HepG2 (cell line): ENCODE measurements around the gene SMIM36. TPM values are rescaled to one million over a fixed set of nuclear protein-coding genes. Genes with fewer than 3 reads are reported as not detected.

Source experiments
- EED ChIP-seq: sonication (generic); formaldehyde crosslinking; IDR thresholded peaks from 2 replicates; pipeline ENCODE4 v1.5.0; 2020; ENCODE audit warnings: mild to moderate bottlenecking, missing genetic modification reagents
- GLI4 ChIP-seq: sonication (generic); formaldehyde crosslinking; IDR thresholded peaks from 2 replicates; pipeline ENCODE4 v1.5.1; 2020; ENCODE audit warnings: missing genetic modification reagents, mild to moderate bottlenecking, moderate library complexity, borderline replicate concordance
- MED13 ChIP-seq: sonication (generic); formaldehyde crosslinking; IDR thresholded peaks from 2 replicates; pipeline ENCODE4 v1.5.0; 2020; ENCODE audit warnings: missing genetic modification reagents
- MEIS1 ChIP-seq: sonication (generic); formaldehyde crosslinking; IDR thresholded peaks from 2 replicates; pipeline ENCODE4 v1.9.0; 2021; ENCODE audit warnings: mild to moderate bottlenecking, missing genetic modification reagents, moderate library complexity, borderline replicate concordance
- MIER2 ChIP-seq: IDR thresholded peaks from 2 replicates; pipeline ENCODE4 v1.6.1; 2016; ENCODE audit warnings: missing biosample characterization, missing genetic modification reagents
- MTA1 ChIP-seq: sonication (generic); formaldehyde crosslinking; IDR thresholded peaks from 2 replicates; pipeline ENCODE4 v1.4.0; 2020; ENCODE audit warnings: missing genetic modification reagents, mild to moderate bottlenecking, borderline replicate concordance
- NFIB ChIP-seq: sonication (generic); formaldehyde crosslinking; IDR thresholded peaks from 2 replicates; pipeline ENCODE4 v1.9.0; 2021; ENCODE audit warnings: missing genetic modification reagents, mild to moderate bottlenecking, borderline replicate concordance
- PAXIP1 ChIP-seq: sonication (generic); formaldehyde crosslinking; conservative IDR thresholded peaks from 2 replicates; pipeline ENCODE4 v1.4.0; 2020; ENCODE audit warnings: mild to moderate bottlenecking, missing genetic modification reagents, moderate library complexity
- RFX1 ChIP-seq: fragments of 450-650 bp; IDR thresholded peaks from 2 replicates; pipeline ENCODE4 v1.6.1; 2017
- SKI ChIP-seq: fragments of 450-650 bp; IDR thresholded peaks from one replicate; pipeline ENCODE4 v1.6.1; 2018; ENCODE audit warnings: mild to moderate bottlenecking; ENCODE audit not compliant: partially characterized antibody
- SMAD3 ChIP-seq: sonication (generic); formaldehyde crosslinking; IDR thresholded peaks from 2 replicates; pipeline ENCODE4 v1.4.0; 2020; ENCODE audit warnings: missing genetic modification reagents
- SMARCE1 ChIP-seq: fragments of 450-650 bp; IDR thresholded peaks from 2 replicates; pipeline ENCODE4 v1.6.1; 2017; ENCODE audit warnings: borderline replicate concordance
- SNRNP70 ChIP-seq: fragments of 200-400 bp; formaldehyde crosslinking; IDR thresholded peaks from 2 replicates; pipeline ENCODE4 v1.6.1; 2017; ENCODE audit warnings: mild to moderate bottlenecking, low read depth, low read length, moderate library complexity
- SP5 ChIP-seq: IDR thresholded peaks from 2 replicates; pipeline ENCODE4 v1.6.1; 2016; ENCODE audit warnings: low read depth, borderline replicate concordance
- TBP ChIP-seq: sonication (generic); formaldehyde crosslinking; IDR thresholded peaks from 2 replicates; pipeline ENCODE4 v1.5.0; 2020; ENCODE audit warnings: missing genetic modification reagents
- ZFP1 ChIP-seq: IDR thresholded peaks from 2 replicates; pipeline ENCODE4 v1.6.1; 2016
- ZFP41 ChIP-seq: sonication (generic); formaldehyde crosslinking; IDR thresholded peaks from 2 replicates; pipeline ENCODE4 v1.4.0; 2020; ENCODE audit warnings: mild to moderate bottlenecking, missing genetic modification reagents, borderline replicate concordance
- ZNF24 ChIP-seq: fragments of 450-650 bp; IDR thresholded peaks from 2 replicates; pipeline ENCODE4 v1.6.1; 2017; ENCODE audit warnings: antibody characterized with exemption, mild to moderate bottlenecking
- ZNF431 ChIP-seq: sonication (generic); formaldehyde crosslinking; IDR thresholded peaks from 2 replicates; pipeline ENCODE4 v1.9.0; 2022; ENCODE audit warnings: missing genetic modification reagents, low read depth, mild to moderate bottlenecking, borderline replicate concordance
- ZNF563 ChIP-seq: sonication (generic); formaldehyde crosslinking; IDR thresholded peaks from 2 replicates; pipeline ENCODE4 v1.8.0; 2022; ENCODE audit warnings: mild to moderate bottlenecking, moderate library complexity, missing genetic modification reagents
- ZNF629 ChIP-seq: sonication (generic); formaldehyde crosslinking; conservative IDR thresholded peaks from 2 replicates; pipeline ENCODE4 v1.5.0; 2020; ENCODE audit warnings: missing genetic modification reagents
- polyA plus RNA-seq, 8 experiments: library from polyadenylated mRNA; depleted of rRNA in 3 of 8; stranded (reverse) in 7 of 8; unstranded in 1 of 8; fragments of >200 nt; fragmentation: Illumina TruSeq in 4 of 8; extraction: Trizol in 4 of 8; gene quantifications; 2 replicates each; pipeline versions ENCODE4 v1.2.1 to v1.2.3, GENCODE V29; 2011 to 2016; ENCODE audit warnings: low read depth in 4 of 8, missing spikeins in 1 of 8, mixed read lengths in 1 of 8; ENCODE audit not compliant: insufficient read depth in 1 of 8
- total RNA-seq, 5 experiments: library from RNA; depleted of rRNA; stranded (reverse); fragments of >200 nt; fragmentation: Illumina TruSeq; extraction: Trizol; gene quantifications; 2 replicates each; pipeline ENCODE4 v1.2.3, GENCODE V29; 2016; ENCODE audit warnings: low read depth in 1 of 5
- TF ChIP-seq, protein P1 (sequence below), 2 experiments: fragments of 450-650 bp in 1 of 2; sonication (generic) in 1 of 2; formaldehyde crosslinking; IDR thresholded peaks; 2 replicates each; pipeline versions ENCODE4 v1.5.0 to v1.8.0; 2020 to 2022; ENCODE audit warnings: mild to moderate bottlenecking in 1 of 2, missing genetic modification reagents in 1 of 2
- TF ChIP-seq, protein P2 (sequence below): sonication (generic); formaldehyde crosslinking; IDR thresholded peaks from 2 replicates; pipeline ENCODE4 v1.4.0; 2020; ENCODE audit warnings: mild to moderate bottlenecking, missing genetic modification reagents

Gene SMIM36
- total and polyA plus RNA-seq, 2 of the 13 experiments (the other 11 are each of a cell fraction or from before 2014, with no cell fraction given), result not detected

GRCh38 chr17:55407641-55408566, 103.3 kb downstream of the SMIM36 start (continued):
- TF ChIP-seq GLI4 (CRISPR knock-in tag), result no peak
- no peak for TF ChIP-seq TBP
- TF ChIP-seq MTA1, result peak; percentile 8; the same call in 1 of the 2 replicates
- TF ChIP-seq ZFP1 (CRISPR knock-in tag), result peak; percentile 40
- TF ChIP-seq ZNF563 (CRISPR knock-in tag), result no peak
- no peak for TF ChIP-seq SMARCE1
- no peak for TF ChIP-seq SNRNP70
- TF ChIP-seq SMAD3 (CRISPR knock-in tag), result peak; percentile 45; the same call in 1 of the 2 replicates
- peak; percentile 87 for TF ChIP-seq MED13 (CRISPR knock-in tag)
- peak; percentile 99 for TF ChIP-seq PAXIP1
- TF ChIP-seq, protein P1, sequence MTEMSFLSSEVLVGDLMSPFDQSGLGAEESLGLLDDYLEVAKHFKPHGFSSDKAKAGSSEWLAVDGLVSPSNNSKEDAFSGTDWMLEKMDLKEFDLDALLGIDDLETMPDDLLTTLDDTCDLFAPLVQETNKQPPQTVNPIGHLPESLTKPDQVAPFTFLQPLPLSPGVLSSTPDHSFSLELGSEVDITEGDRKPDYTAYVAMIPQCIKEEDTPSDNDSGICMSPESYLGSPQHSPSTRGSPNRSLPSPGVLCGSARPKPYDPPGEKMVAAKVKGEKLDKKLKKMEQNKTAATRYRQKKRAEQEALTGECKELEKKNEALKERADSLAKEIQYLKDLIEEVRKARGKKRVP (CRISPR knock-in tag; IDR thresholded peaks at IDR 0.05), result peak in 1 of 2 experiments; percentile 29; a peak in 1 of 4 replicates
- TF ChIP-seq ZNF431, result no peak
- TF ChIP-seq RFX1, result no peak
- TF ChIP-seq EED (CRISPR knock-in tag), result no peak
- TF ChIP-seq, protein P2, sequence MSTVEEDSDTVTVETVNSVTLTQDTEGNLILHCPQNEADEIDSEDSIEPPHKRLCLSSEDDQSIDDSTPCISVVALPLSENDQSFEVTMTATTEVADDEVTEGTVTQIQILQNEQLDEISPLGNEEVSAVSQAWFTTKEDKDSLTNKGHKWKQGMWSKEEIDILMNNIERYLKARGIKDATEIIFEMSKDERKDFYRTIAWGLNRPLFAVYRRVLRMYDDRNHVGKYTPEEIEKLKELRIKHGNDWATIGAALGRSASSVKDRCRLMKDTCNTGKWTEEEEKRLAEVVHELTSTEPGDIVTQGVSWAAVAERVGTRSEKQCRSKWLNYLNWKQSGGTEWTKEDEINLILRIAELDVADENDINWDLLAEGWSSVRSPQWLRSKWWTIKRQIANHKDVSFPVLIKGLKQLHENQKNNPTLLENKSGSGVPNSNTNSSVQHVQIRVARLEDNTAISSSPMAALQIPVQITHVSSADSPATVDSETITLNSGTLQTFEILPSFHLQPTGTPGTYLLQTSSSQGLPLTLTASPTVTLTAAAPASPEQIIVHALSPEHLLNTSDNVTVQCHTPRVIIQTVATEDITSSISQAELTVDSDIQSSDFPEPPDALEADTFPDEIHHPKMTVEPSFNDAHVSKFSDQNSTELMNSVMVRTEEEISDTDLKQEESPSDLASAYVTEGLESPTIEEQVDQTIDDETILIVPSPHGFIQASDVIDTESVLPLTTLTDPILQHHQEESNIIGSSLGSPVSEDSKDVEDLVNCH (CRISPR knock-in tag), result no peak
- TF ChIP-seq NFIB (CRISPR knock-in tag), result no peak
- peak; percentile 10; the same call in 1 of the 2 replicates for TF ChIP-seq SP5 (CRISPR knock-in tag)
- TF ChIP-seq MIER2 (CRISPR knock-in tag), result peak; percentile 14
- TF ChIP-seq ZNF24, result no peak
- no peak for TF ChIP-seq ZFP41 (CRISPR knock-in tag)
- no peak for TF ChIP-seq SKI
- TF ChIP-seq ZNF629, result 0 out of 2 replicates have a peak, but pooled peaks have one; percentile 10
- peak; percentile 72; the same call in 1 of the 2 replicates for TF ChIP-seq MEIS1 (CRISPR knock-in tag)
